Fibroblast of lung (primary cell): ENCODE results near the gene LSM12. TPM values are rescaled to one million over a fixed set of nuclear protein-coding genes. Genes with fewer than 3 reads are reported as not detected.
A peak's percentile ranks its signal among the peaks of the same experiment; 100 is the strongest.

Experiments
- DNase-seq, 2 donors: peaks; one replicate each; pipeline versions ENCODE4 v3.0.0 to v3.0.0-alpha.2; 2010; ENCODE audit warnings: low read depth in 2 of 2
- H2AFZ ChIP-seq: 2 replicates; pipeline ENCODE4 v1.5.1; 2012; ENCODE audit warnings: low read length, control low read depth, inconsistent platforms
- H3K27ac ChIP-seq: 2 replicates; pipeline ENCODE4 v1.5.1; 2011; ENCODE audit warnings: low read length, control low read depth; ENCODE audit not compliant: insufficient read depth
- H3K27me3 ChIP-seq: 2 replicates; pipeline ENCODE4 v1.5.1; 2011; ENCODE audit warnings: mild to moderate bottlenecking, low read length; ENCODE audit not compliant: control insufficient read depth, insufficient read depth
- H3K36me3 ChIP-seq: 2 replicates; pipeline ENCODE4 v1.5.1; 2011; ENCODE audit warnings: low read length; ENCODE audit not compliant: control insufficient read depth, insufficient read depth
- H3K4me1 ChIP-seq: 2 replicates; pipeline ENCODE4 v1.5.1; 2011; ENCODE audit warnings: low read length; ENCODE audit not compliant: control insufficient read depth, insufficient read depth; ENCODE audit errors: extremely low read depth
- H3K4me2 ChIP-seq: 2 replicates; pipeline ENCODE4 v1.5.1; 2011; ENCODE audit warnings: low read length, control low read depth; ENCODE audit not compliant: insufficient read depth; ENCODE audit errors: extremely low read depth
- H3K4me3 ChIP-seq, 4 experiments: fragments of 200-600 bp in 1 of 4; sonication (generic) in 1 of 4; replicated peaks in 1 of 4; 2 replicates each; pipeline ENCODE4 v1.5.1; 2011 to 2016; ENCODE audit warnings: low read length in 4 of 4, low read depth in 3 of 4, mild to moderate bottlenecking in 3 of 4, control low read depth in 2 of 4, inconsistent platforms in 1 of 4, mixed read lengths in 1 of 4; ENCODE audit not compliant: insufficient read depth in 1 of 4; ENCODE audit errors: control extremely low read depth in 1 of 4
- H3K79me2 ChIP-seq: 2 replicates; pipeline ENCODE4 v1.5.1; 2012; ENCODE audit warnings: mild to moderate bottlenecking, low read length, inconsistent platforms; ENCODE audit not compliant: control insufficient read depth, insufficient read depth
- H3K9ac ChIP-seq: 2 replicates; pipeline ENCODE4 v1.5.1; 2011; ENCODE audit warnings: mild to moderate bottlenecking, low read length, control low read depth; ENCODE audit not compliant: insufficient read depth
- H3K9me3 ChIP-seq: 2 replicates; pipeline ENCODE4 v1.5.1; 2012; ENCODE audit warnings: low read depth, low read length; ENCODE audit not compliant: control insufficient read depth, insufficient read depth
- H4K20me1 ChIP-seq: 2 replicates; pipeline ENCODE4 v1.5.1; 2011; ENCODE audit warnings: low read length; ENCODE audit not compliant: control insufficient read depth, insufficient read depth; ENCODE audit errors: extremely low read depth
- EZH2 ChIP-seq: IDR thresholded peaks from 2 replicates; pipeline ENCODE4 v1.5.1; 2012; ENCODE audit warnings: low read length, control low read depth, mild to moderate bottlenecking; ENCODE audit errors: missing control alignments
- polyA plus RNA-seq, 2 donors: library from polyadenylated mRNA; depleted of rRNA in 1 of 2; stranded (reverse) in 1 of 2; unstranded in 1 of 2; fragments of >200 nt; gene quantifications; 2 replicates each; pipeline ENCODE4 v1.2.1, GENCODE V29; 2011 to 2012; ENCODE audit warnings: missing spikeins in 1 of 2
- total RNA-seq: library from RNA; depleted of rRNA; stranded (reverse); fragments of >200 nt; gene quantifications from 2 replicates; pipeline ENCODE4 v1.2.1, GENCODE V29; 2014
- TF ChIP-seq, protein P1 (sequence below), 2 donors: IDR thresholded peaks in 1 of 2; conservative IDR thresholded peaks in 1 of 2; 1 replicate in 1 of 2; 2 replicates in 1 of 2; pipeline ENCODE4 v1.5.1; 2011 to 2012; ENCODE audit warnings: low read length in 2 of 2, control low read depth in 1 of 2, inconsistent platforms in 1 of 2, low read depth in 1 of 2, mild to moderate bottlenecking in 1 of 2

LSM12 gene
- total and polyA plus RNA-seq, 2 donors (not counting 1 experiment from before 2014, with no cell fraction given) = 25.6 to 79.3 TPM

DNA sequence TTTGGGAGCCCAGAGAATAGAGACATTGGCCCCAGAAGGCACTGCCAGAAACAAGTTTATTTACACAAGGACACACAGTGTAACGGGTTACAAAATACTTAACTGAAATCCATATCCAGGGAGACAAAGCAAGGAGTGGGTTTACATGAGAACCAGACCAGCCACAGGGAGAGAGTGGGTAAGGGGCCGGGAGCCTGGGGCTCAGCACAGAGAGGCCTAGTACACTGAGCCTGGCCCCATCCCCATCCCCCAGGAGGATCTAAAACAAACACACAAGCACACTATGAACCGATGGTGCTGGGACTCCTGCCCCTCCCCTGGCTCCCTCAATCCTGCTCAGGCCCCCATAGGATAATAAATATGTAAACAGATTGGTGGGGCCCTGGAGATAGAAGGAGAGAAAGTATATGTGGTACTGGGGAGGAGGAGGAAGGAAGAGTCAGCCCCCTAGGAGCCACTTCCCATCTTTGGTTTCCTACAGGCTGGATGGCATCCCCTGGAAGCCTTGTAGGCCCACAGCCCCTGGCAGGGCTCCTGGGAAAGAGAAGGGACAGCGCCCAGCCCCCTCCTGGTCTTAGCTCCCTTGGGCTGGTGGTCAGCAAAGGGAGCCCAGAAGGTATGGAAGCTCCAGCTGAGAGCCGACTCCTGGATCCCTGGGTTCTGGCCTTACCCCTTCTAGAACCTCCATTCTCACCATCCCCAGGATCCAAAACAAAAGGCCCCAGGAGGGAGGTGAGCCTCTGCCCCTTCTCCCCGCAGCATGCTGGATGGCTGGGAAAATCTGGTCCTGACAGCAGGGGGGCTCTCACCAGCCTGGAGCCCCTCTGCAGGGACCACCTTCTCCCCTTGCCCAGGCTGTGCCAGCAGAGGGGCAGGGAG lies 10.5 kb upstream of the LSM12 start:
- Histone ChIP-seq H3K27ac (no peak overlapping the region), H3K36me3 (peaks cover 33% of the 10 kb centered on the region), H3K4me2 (no peak overlapping the region), H3K27me3 (no peaks in the 10 kb centered on the region), H3K4me3 (no peak overlapping the region), H3K4me1 (peaks cover 1% of the 10 kb centered on the region), H4K20me1 (no peaks in the 10 kb centered on the region), H2AFZ (no peak overlapping the region), H3K9ac (no peak overlapping the region), H3K79me2 (peaks cover 9% of the 10 kb centered on the region), H3K9me3 (no peaks in the 10 kb centered on the region)
- peak in 1 of 2 donors; percentile 46 for DNase-seq
- no peak for TF ChIP-seq EZH2
- TF ChIP-seq, protein P1, sequence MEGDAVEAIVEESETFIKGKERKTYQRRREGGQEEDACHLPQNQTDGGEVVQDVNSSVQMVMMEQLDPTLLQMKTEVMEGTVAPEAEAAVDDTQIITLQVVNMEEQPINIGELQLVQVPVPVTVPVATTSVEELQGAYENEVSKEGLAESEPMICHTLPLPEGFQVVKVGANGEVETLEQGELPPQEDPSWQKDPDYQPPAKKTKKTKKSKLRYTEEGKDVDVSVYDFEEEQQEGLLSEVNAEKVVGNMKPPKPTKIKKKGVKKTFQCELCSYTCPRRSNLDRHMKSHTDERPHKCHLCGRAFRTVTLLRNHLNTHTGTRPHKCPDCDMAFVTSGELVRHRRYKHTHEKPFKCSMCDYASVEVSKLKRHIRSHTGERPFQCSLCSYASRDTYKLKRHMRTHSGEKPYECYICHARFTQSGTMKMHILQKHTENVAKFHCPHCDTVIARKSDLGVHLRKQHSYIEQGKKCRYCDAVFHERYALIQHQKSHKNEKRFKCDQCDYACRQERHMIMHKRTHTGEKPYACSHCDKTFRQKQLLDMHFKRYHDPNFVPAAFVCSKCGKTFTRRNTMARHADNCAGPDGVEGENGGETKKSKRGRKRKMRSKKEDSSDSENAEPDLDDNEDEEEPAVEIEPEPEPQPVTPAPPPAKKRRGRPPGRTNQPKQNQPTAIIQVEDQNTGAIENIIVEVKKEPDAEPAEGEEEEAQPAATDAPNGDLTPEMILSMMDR (conservative IDR thresholded peaks at IDR 0.05 in 1 of 2, IDR thresholded peaks at IDR 0.05 in 1 of 2; ENCODE audit: low read depth in 1 of 2, low read length in 2 of 2) = no peak

DNA sequence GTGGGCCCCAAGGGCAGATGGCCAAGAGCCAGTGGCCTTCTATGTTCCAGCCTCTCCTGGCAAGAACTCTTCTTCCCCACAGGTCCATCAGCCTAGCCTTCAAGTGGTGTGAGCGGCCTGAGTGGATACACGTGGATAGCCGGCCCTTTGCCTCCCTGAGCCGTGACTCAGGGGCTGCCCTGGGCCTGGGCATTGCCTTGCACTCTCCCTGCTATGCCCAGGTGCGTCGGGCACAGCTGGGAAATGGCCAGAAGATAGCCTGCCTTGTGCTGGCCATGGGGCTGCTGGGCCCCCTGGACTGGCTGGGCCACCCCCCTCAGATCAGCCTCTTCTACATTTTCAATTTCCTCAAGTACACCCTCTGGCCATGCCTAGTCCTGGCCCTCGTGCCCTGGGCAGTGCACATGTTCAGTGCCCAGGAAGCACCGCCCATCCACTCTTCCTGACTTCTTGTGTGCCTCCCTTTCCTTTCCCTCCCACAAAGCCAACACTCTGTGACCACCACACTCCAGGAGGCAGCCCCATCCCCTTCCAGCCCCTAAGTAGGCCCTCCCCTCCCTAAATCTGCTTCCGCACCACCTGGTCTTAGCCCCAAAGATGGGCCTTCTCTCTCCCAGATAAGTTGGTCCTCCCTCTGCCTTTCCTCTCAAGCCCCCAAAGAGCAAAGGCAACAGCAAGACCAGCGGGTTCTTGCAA lies 9.3 kb upstream of the LSM12 start:
- Histone ChIP-seq H3K4me3 (no peak overlapping the region), H3K9me3 (no peaks in the 10 kb centered on the region), H3K27ac (no peak overlapping the region), H4K20me1 (no peaks in the 10 kb centered on the region), H3K79me2 (peaks cover 15% of the 10 kb centered on the region), H3K27me3 (no peaks in the 10 kb centered on the region), H3K4me1 (peaks cover 4% of the 10 kb centered on the region), H3K9ac (no peak overlapping the region), H3K36me3 (peaks cover 31% of the 10 kb centered on the region), H3K4me2 (no peak overlapping the region), H2AFZ (no peak overlapping the region)
- no peak for DNase-seq
- TF ChIP-seq EZH2 = no peak
- TF ChIP-seq, protein P1 (conservative IDR thresholded peaks at IDR 0.05 in 1 of 2, IDR thresholded peaks at IDR 0.05 in 1 of 2; ENCODE audit: low read depth in 1 of 2, low read length in 2 of 2) = no peak

DNA sequence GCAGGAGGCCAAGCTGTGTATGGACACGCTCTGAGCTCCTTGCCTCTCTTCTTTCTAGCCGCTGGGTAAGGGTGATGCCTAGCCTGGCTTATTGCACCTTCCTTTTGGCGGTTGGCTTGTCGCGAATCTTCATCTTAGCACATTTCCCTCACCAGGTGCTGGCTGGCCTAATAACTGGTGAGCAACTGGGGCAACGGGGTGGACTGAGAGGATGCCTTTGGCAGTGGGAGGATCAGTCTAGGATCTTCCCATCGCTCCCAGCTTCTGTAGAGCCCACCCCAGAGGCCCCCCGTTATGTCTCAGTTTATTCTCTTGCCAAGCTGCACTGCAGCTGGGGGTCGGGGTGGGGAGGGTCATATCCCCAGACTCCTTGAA lies 8.4 kb upstream of the LSM12 start:
- Histone ChIP-seq H3K4me3 (no peak overlapping the region), H3K9ac (no peak overlapping the region), H3K9me3 (no peaks in the 10 kb centered on the region), H3K27me3 (no peaks in the 10 kb centered on the region), H3K4me1 (peaks cover 4% of the 10 kb centered on the region), H3K4me2 (no peak overlapping the region), H3K36me3 (peaks cover 31% of the 10 kb centered on the region), H2AFZ (no peak overlapping the region), H4K20me1 (no peaks in the 10 kb centered on the region), H3K79me2 (peaks cover 15% of the 10 kb centered on the region), H3K27ac (no peak overlapping the region)
- no peak for DNase-seq
- TF ChIP-seq EZH2 = no peak
- TF ChIP-seq, protein P1 (conservative IDR thresholded peaks at IDR 0.05 in 1 of 2, IDR thresholded peaks at IDR 0.05 in 1 of 2; ENCODE audit: low read depth in 1 of 2, low read length in 2 of 2) = no peak
